ENCODE measurements around the gene ABHD4. TPM values are rescaled to one million over a fixed set of nuclear protein-coding genes. Genes with fewer than 3 reads are reported as not detected.

ABHD4 gene, protein sequence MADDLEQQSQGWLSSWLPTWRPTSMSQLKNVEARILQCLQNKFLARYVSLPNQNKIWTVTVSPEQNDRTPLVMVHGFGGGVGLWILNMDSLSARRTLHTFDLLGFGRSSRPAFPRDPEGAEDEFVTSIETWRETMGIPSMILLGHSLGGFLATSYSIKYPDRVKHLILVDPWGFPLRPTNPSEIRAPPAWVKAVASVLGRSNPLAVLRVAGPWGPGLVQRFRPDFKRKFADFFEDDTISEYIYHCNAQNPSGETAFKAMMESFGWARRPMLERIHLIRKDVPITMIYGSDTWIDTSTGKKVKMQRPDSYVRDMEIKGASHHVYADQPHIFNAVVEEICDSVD
- 24.6 and 29.4 TPM in 2 replicates for total RNA-seq

DNA sequence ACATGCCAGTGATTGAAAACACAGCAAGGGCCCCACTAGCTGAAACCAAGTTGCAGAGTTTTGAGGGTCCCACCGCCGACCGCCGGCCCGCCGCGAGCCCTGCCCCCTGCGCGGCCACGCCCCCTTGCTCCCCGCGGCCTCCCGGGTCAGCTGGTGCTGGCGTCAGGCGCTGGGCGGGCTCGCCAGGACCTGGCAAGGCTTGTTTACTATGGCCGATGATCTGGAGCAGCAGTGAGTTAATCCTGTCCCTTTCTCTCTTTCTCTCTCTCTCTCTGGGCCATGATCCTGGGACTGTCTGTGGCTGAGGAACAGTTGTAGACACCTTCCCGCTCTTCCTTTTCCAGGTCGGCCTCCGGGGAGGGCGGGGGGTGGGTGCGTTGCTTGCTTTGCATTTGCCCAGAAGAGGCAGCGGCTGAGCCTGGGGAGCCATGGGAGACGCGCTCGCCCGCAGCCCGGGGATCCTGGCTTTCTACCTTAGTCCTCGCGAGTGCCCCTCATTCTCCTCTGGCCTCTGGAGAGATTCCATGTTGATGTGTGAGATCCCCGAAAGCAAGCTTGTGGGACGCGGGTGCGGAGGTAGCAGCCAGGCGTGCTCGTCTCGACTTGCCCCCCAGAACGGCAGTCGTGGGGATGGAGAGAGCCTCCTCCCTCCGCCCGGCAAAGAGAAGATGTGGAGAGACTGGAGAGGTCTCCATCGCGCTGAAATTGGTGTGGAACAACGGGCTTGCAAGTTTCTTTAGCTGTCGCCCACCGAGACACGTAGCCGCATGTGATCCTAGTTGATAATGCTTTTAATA, at the start of gene ABHD4:
Gene ABHD4 (plus strand): TSS at position 202 of the 797 bp plus-strand sequence. CDS start 7 bp downstream, at position 209.

DNA sequence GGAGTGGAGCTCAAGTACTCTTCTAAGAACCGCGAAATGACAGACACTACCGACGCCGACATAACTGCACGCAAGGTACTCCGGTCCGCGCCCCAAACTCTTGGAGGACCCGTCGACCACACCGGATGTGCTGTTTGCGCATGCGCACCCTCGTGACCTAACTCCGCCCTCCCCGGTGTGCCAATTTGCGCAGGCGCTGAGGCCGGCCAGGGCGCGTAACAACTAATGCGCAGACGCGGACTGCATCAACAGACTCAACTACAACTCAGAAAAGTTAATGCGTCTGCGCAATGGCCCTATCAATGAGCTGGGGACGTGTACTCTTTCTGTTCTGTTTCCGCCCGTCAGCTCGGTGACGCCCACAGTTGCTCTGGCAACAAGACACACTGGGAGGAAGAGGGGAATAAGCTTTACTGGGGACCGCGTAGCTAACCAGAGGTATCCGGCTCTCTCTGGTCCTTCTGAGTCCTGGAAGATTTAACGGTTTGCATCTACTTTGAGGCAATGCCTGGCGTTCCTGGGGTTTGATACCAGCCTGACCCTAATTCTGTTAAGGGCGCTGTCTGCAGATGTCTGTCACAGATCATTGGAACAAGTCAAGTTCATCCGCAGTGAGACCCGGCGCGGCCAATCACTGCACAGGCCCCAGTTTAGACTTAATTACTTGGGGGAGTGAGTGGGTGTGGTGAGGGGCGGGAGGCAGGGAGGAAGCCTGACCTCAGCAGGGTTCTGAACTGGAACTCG, 8.8 kb upstream of the ABHD4 start, which contains the start of gene DAD1:
Gene DAD1 (minus strand): TSS at position 129 of the 744 bp plus-strand sequence. CDS start 67 bp downstream, at position 62.

DNA sequence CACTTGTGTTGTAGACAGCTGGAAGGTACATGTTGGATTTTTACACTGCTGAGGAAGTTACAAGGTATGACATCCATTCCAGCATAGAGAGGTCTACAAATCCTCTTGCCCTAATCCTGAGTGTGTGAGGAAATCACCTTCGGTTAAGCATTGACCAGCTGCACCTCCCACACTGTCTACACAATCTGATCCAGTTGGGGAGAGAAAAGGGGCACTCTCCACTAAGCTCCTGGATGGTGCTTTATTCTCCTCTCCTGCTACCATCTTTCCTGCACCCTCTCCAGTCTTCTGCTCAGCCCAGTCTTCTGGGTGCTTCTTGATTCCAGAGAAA, 46.2 kb downstream of the ABHD4 start, which contains the start of gene OR6J1:
Gene OR6J1 (minus strand): TSS at position 48 of the 331 bp plus-strand sequence. CDS start 9,541 bp downstream, outside the sequence.

Other genes starting within 250 kb of the ABHD4 start
- 225 and 277 TPM in 2 replicates for gene DAD1, start 9.1 kb upstream of the ABHD4 start, total RNA-seq
- gene OR6J1, start 46.1 kb downstream of the ABHD4 start, total RNA-seq = not detected in 2 replicates
- 30.3 and 39.1 TPM in 2 replicates for gene OXA1L, start 168.4 kb downstream of the ABHD4 start, total RNA-seq
- 5.1 and 10.1 TPM in 2 replicates for gene SLC7A7, start 217.1 kb downstream of the ABHD4 start, total RNA-seq
- gene MRPL52, start 231.6 kb downstream of the ABHD4 start, total RNA-seq = 25.1 and 35.3 TPM in 2 replicates
- gene MMP14, start 238.3 kb downstream of the ABHD4 start, total RNA-seq = 539 and 655 TPM in 2 replicates